Small intestine (tissue), 7 donors: ENCODE measurements around the gene CORO2A. TPM values are rescaled to one million over a fixed set of nuclear protein-coding genes. Genes with fewer than 3 reads are reported as not detected.

Experiments
- DNase-seq, 2 donors: peaks; one replicate each; pipeline versions ENCODE4 v3.0.0 to v3.0.0-alpha.2; 2013
- FAIRE-seq: peaks from 2 replicates; lab custom pipeline; 2012; peaks lifted over from hg19 to GRCh38; lab: Jason Lieb, UNC
- H3K27ac ChIP-seq, 3 donors: one replicate each; pipeline ENCODE4 v1.5.1; 2013; ENCODE audit warnings: low read length in 2 of 3, mild to moderate bottlenecking in 2 of 3, control low read depth in 1 of 3, inconsistent platforms in 1 of 3, low read depth in 1 of 3, moderate library complexity in 1 of 3
- H3K27me3 ChIP-seq, 3 donors: one replicate each; pipeline ENCODE4 v1.6.1; 2013; ENCODE audit warnings: low read length in 3 of 3, inconsistent platforms in 1 of 3; ENCODE audit not compliant: control insufficient read depth in 3 of 3, insufficient read depth in 3 of 3
- H3K36me3 ChIP-seq, 3 donors: one replicate each; pipeline ENCODE4 v1.6.1; 2013; ENCODE audit warnings: low read length in 3 of 3, inconsistent platforms in 1 of 3, low read depth in 1 of 3, mild to moderate bottlenecking in 1 of 3, moderate library complexity in 1 of 3; ENCODE audit not compliant: control insufficient read depth in 3 of 3, insufficient read depth in 2 of 3
- H3K4me1 ChIP-seq, 3 donors: one replicate each; pipeline ENCODE4 v1.6.1; 2013; ENCODE audit warnings: low read length in 2 of 3, inconsistent platforms in 1 of 3, low read depth in 1 of 3, mild to moderate bottlenecking in 1 of 3, moderate library complexity in 1 of 3; ENCODE audit not compliant: control insufficient read depth in 3 of 3, insufficient read depth in 2 of 3
- H3K4me3 ChIP-seq, 3 donors: one replicate each; pipeline ENCODE4 v1.5.1; 2013; ENCODE audit warnings: low read length in 3 of 3, control low read depth in 1 of 3, inconsistent platforms in 1 of 3, low read depth in 1 of 3, mild to moderate bottlenecking in 1 of 3, moderate library complexity in 1 of 3
- H3K9me3 ChIP-seq, 2 donors: one replicate each; pipeline ENCODE4 v1.6.1; 2013; ENCODE audit warnings: low read depth in 1 of 2, low read length in 1 of 2; ENCODE audit not compliant: control insufficient read depth in 2 of 2, insufficient read depth in 1 of 2
- WGBS, 3 donors: extraction: QIAGEN DNeasy Blood & Tissue Kit; methylation state at CpG; one replicate each; pipeline ENCODE4 v1.1.7; 2013; 5-methylcytosine and 5-hydroxymethylcytosine counted together
- polyA plus RNA-seq, 4 donors: library from polyadenylated mRNA; stranded (reverse) in 3 of 4; unstranded in 1 of 4; fragments of 200-250 nt in 3 of 4; fragments of 120-200 nt in 1 of 4; gene quantifications; one replicate each; pipeline versions ENCODE4 v1.2.1 to v1.2.3, GENCODE V29; 2013
- donor health status: healthy with polysubstance abuse.
- donor health status: control.
- donor health status: control.
- donor health status: Bipolar disorder and iron deficiency.
- donor health status: healthy.

The CORO2A gene
- polyA plus RNA-seq, 4 donors = 35.1 to 68.2 (median 51.2) TPM

GRCh38 chr9:98158071-98158831 is 34.2 kb downstream of the CORO2A start:
- DNase-seq = no peak
- WGBS, 3 donors = 32 to 57% (median 36%) methylated on average over 4 of the region's 4 CpGs
- H3K36me3 ChIP-seq = peaks cover 3 to 58% (median 8%) of the 10 kb centered on the region in 3 donors
- no peaks in the 10 kb centered on the region for H3K9me3 ChIP-seq
- peak overlapping the region in 1 of 3 donors; percentile 36 for H3K27ac ChIP-seq
- FAIRE-seq = no peak
- H3K4me1 ChIP-seq = peaks cover 0 to 28% (median 11%) of the 10 kb centered on the region in 3 donors
- no peaks in the 10 kb centered on the region for H3K27me3 ChIP-seq
- H3K4me3 ChIP-seq = no peak overlapping the region

GRCh38 chr9:98157372-98157771 is 35.1 kb downstream of the CORO2A start:
- no peak for DNase-seq
- Histone ChIP-seq H3K4me3 (no peak overlapping the region), H3K27ac (no peak overlapping the region), H3K9me3 (no peaks in the 10 kb centered on the region), H3K27me3 (no peaks in the 10 kb centered on the region), H3K4me1 (peaks cover 0 to 19% (median 7%) of the 10 kb centered on the region in 3 donors), H3K36me3 (peaks cover 3 to 57% (median 8%) of the 10 kb centered on the region in 3 donors)
- FAIRE-seq = no peak
- 97% methylated on average over 10 of the region's 10 CpGs for WGBS, 3 donors

GRCh38 chr9:98154678-98155077 is 37.8 kb downstream of the CORO2A start:
- H3K4me1 ChIP-seq = peaks cover 0 to 13% (median 2%) of the 10 kb centered on the region in 3 donors
- WGBS, 3 donors = 77 to 89% (median 85%) methylated on average over 2 of the region's 2 CpGs
- H3K4me3 ChIP-seq = no peak overlapping the region
- peaks cover 3 to 44% (median 10%) of the 10 kb centered on the region in 3 donors for H3K36me3 ChIP-seq
- no peaks in the 10 kb centered on the region for H3K27me3 ChIP-seq
- H3K27ac ChIP-seq = no peak overlapping the region
- H3K9me3 ChIP-seq = no peaks in the 10 kb centered on the region
- DNase-seq (no peak), FAIRE-seq (no peak)

- FAIRE-seq (no peak), DNase-seq (no peak)
- Histone ChIP-seq H3K4me3 (no peak overlapping the region), H3K27me3 (no peaks in the 10 kb centered on the region), H3K27ac (no peak overlapping the region), H3K36me3 (peaks cover 3 to 41% (median 9%) of the 10 kb centered on the region in 3 donors), H3K9me3 (no peaks in the 10 kb centered on the region), H3K4me1 (peaks cover 0 to 19% (median 3%) of the 10 kb centered on the region in 3 donors)
Measured at GRCh38 chr9:98152526-98152925, 39.9 kb downstream of the CORO2A start.

GRCh38 chr9:98150721-98151120 is 41.7 kb downstream of the CORO2A start:
- Histone ChIP-seq H3K27ac (peak overlapping the region in 1 of 3 donors; percentile 66), H3K9me3 (no peaks in the 10 kb centered on the region), H3K4me1 (peaks cover 3 to 35% (median 5%) of the 10 kb centered on the region in 3 donors), H3K36me3 (peaks cover 0 to 33% (median 6%) of the 10 kb centered on the region in 3 donors), H3K27me3 (no peaks in the 10 kb centered on the region), H3K4me3 (no peak overlapping the region)
- FAIRE-seq (no peak), DNase-seq (no peak)
- 79 to 88% (median 82%) methylated on average over 3 of the region's 3 CpGs for WGBS, 3 donors

GRCh38 chr9:98150164-98150563 is 42.3 kb downstream of the CORO2A start:
- WGBS, 3 donors = 75 to 85% (median 76%) methylated on average over 7 of the region's 7 CpGs
- H3K4me1 ChIP-seq = peaks cover 6 to 40% (median 8%) of the 10 kb centered on the region in 3 donors
- FAIRE-seq (no peak), DNase-seq (peak in 1 of 2 donors; percentile 61)
- H3K27ac ChIP-seq = peak overlapping the region in 1 of 3 donors; percentile 66
- no peaks in the 10 kb centered on the region for H3K9me3 ChIP-seq
- peaks cover 0 to 35% (median 6%) of the 10 kb centered on the region in 3 donors for H3K36me3 ChIP-seq
- no peak overlapping the region for H3K4me3 ChIP-seq
- no peaks in the 10 kb centered on the region for H3K27me3 ChIP-seq

GRCh38 chr9:98149422-98149821 is 43.0 kb downstream of the CORO2A start:
- H3K4me1 ChIP-seq = peaks cover 11 to 48% (median 13%) of the 10 kb centered on the region in 3 donors
- no peaks in the 10 kb centered on the region for H3K27me3 ChIP-seq
- DNase-seq = no peak

GRCh38 chr9:98148486-98148885 is 44.0 kb downstream of the CORO2A start:
- 80 to 95% (median 84%) methylated on average over 2 of the region's 2 CpGs for WGBS, 3 donors
- Histone ChIP-seq H3K4me1 (peaks cover 12 to 57% (median 13%) of the 10 kb centered on the region in 3 donors), H3K36me3 (peaks cover 0 to 52% (median 2%) of the 10 kb centered on the region in 3 donors), H3K27me3 (no peaks in the 10 kb centered on the region), H3K4me3 (no peak overlapping the region), H3K27ac (no peak overlapping the region), H3K9me3 (no peaks in the 10 kb centered on the region)
- no peak for FAIRE-seq
- no peak for DNase-seq

More at GRCh38 chr9:98149422-98149821, 43.0 kb downstream of the CORO2A start:
- peak overlapping the region in 1 of 3 donors; percentile 20 for H3K27ac ChIP-seq
- no peaks in the 10 kb centered on the region for H3K9me3 ChIP-seq
- 66 to 68% (median 67%) methylated on average over 3 of the region's 3 CpGs for WGBS, 3 donors
- peaks cover 0 to 43% (median 2%) of the 10 kb centered on the region in 3 donors for H3K36me3 ChIP-seq
- FAIRE-seq = no peak
- H3K4me3 ChIP-seq = no peak overlapping the region
